B cell (primary cell): ENCODE results near the gene BEST1. TPM values are rescaled to one million over a fixed set of nuclear protein-coding genes. Genes with fewer than 3 reads are reported as not detected.

Source experiments
- ATAC-seq: fragments of 200-7000 bp; cut with Tn5 transposase; one replicate; pipeline ENCODE4 v1.10.0; 2021; ENCODE audit warnings: low read depth, mild to moderate bottlenecking, moderate number of reproducible peaks, moderate library complexity
- CTCF ChIA-PET: fragments of 350-600 bp; sonication (Branson Sonifier 250); formaldehyde crosslinking; loops from one replicate; lab custom pipeline; 2021; ENCODE audit warnings: antibody characterized with exemption, inconsistent platforms; lab: Charles Lee
- POLR2A ChIA-PET: fragments of 350-600 bp; sonication (Branson Sonifier 250); formaldehyde crosslinking; loops from one replicate; lab custom pipeline; 2021; ENCODE audit warnings: antibody characterized with exemption; lab: Charles Lee
- DNase-seq: peaks from one replicate; pipeline ENCODE4 v3.0.0; 2013
- H2AFZ ChIP-seq: 2 replicates; pipeline ENCODE4 v1.6.1; 2012; ENCODE audit warnings: mild to moderate bottlenecking, low read depth, low read length; ENCODE audit not compliant: insufficient read depth, poor library complexity, severe bottlenecking
- H3K27ac ChIP-seq, 2 donors: 1 replicate in 1 of 2; 2 replicates in 1 of 2; pipeline ENCODE4 v1.5.1; 2012 to 2013; ENCODE audit warnings: low read length in 2 of 2, mild to moderate bottlenecking in 2 of 2, moderate library complexity in 1 of 2
- H3K27me3 ChIP-seq, 4 experiments: fragments of 200-600 bp in 1 of 4; sonication (generic) in 1 of 4; replicated peaks in 1 of 4; 1 replicate in 2 of 4; 2 replicates in 2 of 4; pipeline versions ENCODE4 v1.6.1 to v1.7.0; 2013 to 2016; ENCODE audit warnings: low read length in 3 of 4, mild to moderate bottlenecking in 2 of 4, mixed read lengths in 1 of 4, moderate library complexity in 1 of 4; ENCODE audit not compliant: insufficient read depth in 4 of 4, control insufficient read depth in 3 of 4; ENCODE audit errors: control extremely low read depth in 1 of 4
- H3K36me3 ChIP-seq, 2 experiments: replicated peaks in 1 of 2; 1 replicate in 1 of 2; 2 replicates in 1 of 2; pipeline versions ENCODE4 v1.6.1 to v1.7.1; 2013; ENCODE audit warnings: low read length in 1 of 2; ENCODE audit not compliant: insufficient read depth in 2 of 2, control insufficient read depth in 1 of 2; ENCODE audit errors: control extremely low read depth in 1 of 2, extremely low read depth in 1 of 2
- H3K4me1 ChIP-seq, 2 donors: fragments of 200-600 bp in 1 of 2; sonication (generic) in 1 of 2; 1 replicate in 1 of 2; 2 replicates in 1 of 2; pipeline versions ENCODE4 v1.5.1 to v1.6.1; 2013 to 2017; ENCODE audit warnings: low read length in 2 of 2; ENCODE audit not compliant: control insufficient read depth in 2 of 2, insufficient read depth in 2 of 2
- H3K4me2 ChIP-seq: replicated peaks from 2 replicates; pipeline ENCODE3; 2012; ENCODE audit warnings: mild to moderate bottlenecking, low read depth, low read length; ENCODE audit not compliant: poor library complexity, severe bottlenecking
- H3K4me3 ChIP-seq, 5 experiments: fragments of 200-600 bp in 1 of 5; sonication (generic) in 1 of 5; 1 replicate in 3 of 5; 2 replicates in 2 of 5; pipeline versions ENCODE4 v1.5.1 to v1.7.0; 2011 to 2016; ENCODE audit warnings: low read length in 4 of 5, mild to moderate bottlenecking in 4 of 5, low read depth in 2 of 5, control low read depth in 1 of 5, moderate library complexity in 1 of 5; ENCODE audit not compliant: insufficient read depth in 1 of 5; ENCODE audit errors: control extremely low read depth in 1 of 5, extremely low read depth in 1 of 5
- H3K79me2 ChIP-seq: fragments of 200-600 bp; sonication (generic); one replicate; pipeline ENCODE4 v1.6.0; 2016; ENCODE audit warnings: low read length; ENCODE audit not compliant: control insufficient read depth, insufficient read depth
- H3K9ac ChIP-seq: fragments of 200-600 bp; sonication (generic); 2 replicates; pipeline ENCODE4 v1.6.1; 2017; ENCODE audit warnings: mild to moderate bottlenecking, low read length, moderate library complexity
- H3K9me3 ChIP-seq, 3 donors: one replicate each; pipeline versions ENCODE4 v1.6.1 to v1.7.1; 2013; ENCODE audit warnings: low read length in 2 of 3; ENCODE audit not compliant: control insufficient read depth in 2 of 3, insufficient read depth in 1 of 3; ENCODE audit errors: control extremely low read depth in 1 of 3
- H4K20me1 ChIP-seq: 2 replicates; pipeline ENCODE4 v1.6.0; 2012; ENCODE audit warnings: mild to moderate bottlenecking, low read length; ENCODE audit not compliant: insufficient read depth, control insufficient read depth, poor library complexity, severe bottlenecking
- H3K27ac Mint-ChIP-seq: one replicate; pipeline ENCODE4 v1.8.0; 2021; ENCODE audit warnings: mixed read lengths
- H3K27me3 Mint-ChIP-seq: one replicate; pipeline ENCODE4 v1.8.0; 2021; ENCODE audit warnings: mixed read lengths
- H3K4me1 Mint-ChIP-seq: one replicate; pipeline ENCODE4 v1.8.0; 2021; ENCODE audit warnings: mixed read lengths
- H3K4me3 Mint-ChIP-seq: one replicate; pipeline ENCODE4 v1.8.0; 2021; ENCODE audit warnings: mixed read lengths
- H3K9me3 Mint-ChIP-seq: one replicate; pipeline ENCODE4 v1.8.0; 2022; ENCODE audit warnings: mixed read lengths; ENCODE audit not compliant: insufficient read depth
- CTCF ChIP-seq: fragments of 200-600 bp; IDR thresholded peaks from one replicate; pipeline ENCODE4 v1.8.0; 2022; ENCODE audit warnings: antibody characterized with exemption, mild to moderate bottlenecking
- EZH2 ChIP-seq: IDR thresholded peaks from 2 replicates; pipeline ENCODE4 v1.6.1; 2012; ENCODE audit warnings: borderline replicate concordance, low read depth, mild to moderate bottlenecking, moderate library complexity, low read length; ENCODE audit not compliant: insufficient read depth, poor library complexity, severe bottlenecking
- whole genome bisulfite sequencing: methylation state at CpG from one replicate; pipeline ENCODE4 v1.1.5; 2013; ENCODE audit warnings: missing lambda C conversion rate; ENCODE audit not compliant: insufficient coverage; 5-methylcytosine and 5-hydroxymethylcytosine counted together
- intact Hi-C: fragments of 100-400 bp; cut with micrococcal nuclease; formaldehyde crosslinking; loops from one replicate; pipeline ENCODE4 v1.10.0; 2022
- polyA plus RNA-seq: library from polyadenylated mRNA; depleted of rRNA; stranded (reverse); fragments of >200 nt; gene quantifications from 2 replicates; pipeline ENCODE4 v1.2.3, GENCODE V29; 2012
- total RNA-seq, 2 donors: library from RNA; stranded (reverse); fragments of 120-200 nt in 1 of 2; gene quantifications; 1 replicate in 1 of 2; 2 replicates in 1 of 2; pipeline versions ENCODE4 v1.2.3 to v1.2.4, GENCODE V29; 2013 to 2022

The BEST1 gene
- total and polyA plus RNA-seq, 2 donors (not counting 1 experiment from before 2014, with no cell fraction given): 0.07 to 0.99 TPM

- no peak for ATAC-seq
- intact Hi-C loops: no loop called here
- CTCF ChIA-PET: interaction anchor here (2.1 to 12.0 kb wide), 3 partner anchors 175 to 202 kb away, joined by 6 to 424 read pairs (median 16); no protein-coding TSS in a partner anchor
Measured at GRCh38 chr11:61906522-61906909, 43.6 kb upstream of the BEST1 start.

More at GRCh38 chr11:61906522-61906909, 43.6 kb upstream of the BEST1 start:
- H3K27ac Mint-ChIP-seq: no peak overlapping the region
- Histone ChIP-seq H3K4me2 (no peak overlapping the region), H2AFZ (no peak overlapping the region), H3K79me2 (no peaks in the 10 kb centered on the region), H3K4me1 (peaks cover 0 to 9% of the 10 kb centered on the region in 2 donors), H3K27me3 (peaks cover 0 to 3% (median 2%) of the 10 kb centered on the region in 4 experiments), H3K27ac (no peak overlapping the region), H3K9ac (no peak overlapping the region), H3K4me3 (no peak overlapping the region), H3K36me3 (no peaks in the 10 kb centered on the region), H3K9me3 (peaks cover 0 to 6% (median 0%) of the 10 kb centered on the region in 3 donors), H4K20me1 (no peaks in the 10 kb centered on the region)
- DNase-seq: no peak
- no peaks in the 10 kb centered on the region for H3K4me1 Mint-ChIP-seq
- 82% methylated on average over 14 of the region's 14 CpGs for WGBS
- POLR2A ChIA-PET: no interaction called here
- no peak for TF ChIP-seq EZH2
- no peak for TF ChIP-seq CTCF
- H3K4me3 Mint-ChIP-seq: no peak overlapping the region
- H3K27me3 Mint-ChIP-seq: peaks cover 4% of the 10 kb centered on the region
- no peaks in the 10 kb centered on the region for H3K9me3 Mint-ChIP-seq
